ENCODE data around the gene PPP2R5C. TPM values are rescaled to one million over a fixed set of nuclear protein-coding genes. Genes with fewer than 3 reads are reported as not detected.
"Not testable (repeated sequence)": the region's sequence is repeated elsewhere in the genome, so short reads cannot be mapped to it uniquely, and the experiment has no call there.

The PPP2R5C gene
- total RNA-seq, 1 donor from 2014 or later, result 71.5 TPM

DNA sequence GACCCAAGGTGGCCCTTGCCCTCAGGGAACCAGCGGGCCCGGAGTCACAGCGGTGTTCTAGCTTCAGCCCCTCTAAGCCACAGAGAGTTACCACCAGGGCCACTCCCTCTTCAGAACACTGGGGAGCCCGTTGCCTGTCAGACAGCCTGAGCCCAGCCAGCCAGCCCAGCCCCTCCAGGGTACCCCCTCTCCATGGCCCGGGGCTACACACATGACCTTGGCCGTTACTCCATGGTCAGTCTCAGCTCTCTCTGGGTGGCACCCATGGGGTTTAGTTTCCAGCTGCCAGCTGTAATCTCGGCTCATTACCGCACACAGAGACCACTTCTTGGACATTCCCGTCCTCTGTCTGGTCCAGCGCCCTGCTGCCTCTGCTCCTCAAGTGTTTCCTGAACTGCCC is 35.0 kb downstream of the PPP2R5C start:
- Mint-ChIP-seq H3K27me3 (ENCODE audit: unreplicated experiment) (peaks cover 2% of the 10 kb centered on the region), H3K27ac (ENCODE audit: unreplicated experiment) (no peak overlapping the region), H3K4me3 (ENCODE audit: unreplicated experiment) (no peak overlapping the region), H3K4me1 (ENCODE audit: unreplicated experiment) (no peaks in the 10 kb centered on the region), H3K9me3 (ENCODE audit: unreplicated experiment) (no peaks in the 10 kb centered on the region), H3K36me3 (ENCODE audit: low read depth, unreplicated experiment) (peaks cover 4% of the 10 kb centered on the region)
- TF ChIP-seq, protein P1, sequence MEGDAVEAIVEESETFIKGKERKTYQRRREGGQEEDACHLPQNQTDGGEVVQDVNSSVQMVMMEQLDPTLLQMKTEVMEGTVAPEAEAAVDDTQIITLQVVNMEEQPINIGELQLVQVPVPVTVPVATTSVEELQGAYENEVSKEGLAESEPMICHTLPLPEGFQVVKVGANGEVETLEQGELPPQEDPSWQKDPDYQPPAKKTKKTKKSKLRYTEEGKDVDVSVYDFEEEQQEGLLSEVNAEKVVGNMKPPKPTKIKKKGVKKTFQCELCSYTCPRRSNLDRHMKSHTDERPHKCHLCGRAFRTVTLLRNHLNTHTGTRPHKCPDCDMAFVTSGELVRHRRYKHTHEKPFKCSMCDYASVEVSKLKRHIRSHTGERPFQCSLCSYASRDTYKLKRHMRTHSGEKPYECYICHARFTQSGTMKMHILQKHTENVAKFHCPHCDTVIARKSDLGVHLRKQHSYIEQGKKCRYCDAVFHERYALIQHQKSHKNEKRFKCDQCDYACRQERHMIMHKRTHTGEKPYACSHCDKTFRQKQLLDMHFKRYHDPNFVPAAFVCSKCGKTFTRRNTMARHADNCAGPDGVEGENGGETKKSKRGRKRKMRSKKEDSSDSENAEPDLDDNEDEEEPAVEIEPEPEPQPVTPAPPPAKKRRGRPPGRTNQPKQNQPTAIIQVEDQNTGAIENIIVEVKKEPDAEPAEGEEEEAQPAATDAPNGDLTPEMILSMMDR (IDR thresholded peaks at IDR 0.05; ENCODE audit: unreplicated experiment), result no peak
- no peak for DNase-seq (ENCODE audit: low spot score)

DNA sequence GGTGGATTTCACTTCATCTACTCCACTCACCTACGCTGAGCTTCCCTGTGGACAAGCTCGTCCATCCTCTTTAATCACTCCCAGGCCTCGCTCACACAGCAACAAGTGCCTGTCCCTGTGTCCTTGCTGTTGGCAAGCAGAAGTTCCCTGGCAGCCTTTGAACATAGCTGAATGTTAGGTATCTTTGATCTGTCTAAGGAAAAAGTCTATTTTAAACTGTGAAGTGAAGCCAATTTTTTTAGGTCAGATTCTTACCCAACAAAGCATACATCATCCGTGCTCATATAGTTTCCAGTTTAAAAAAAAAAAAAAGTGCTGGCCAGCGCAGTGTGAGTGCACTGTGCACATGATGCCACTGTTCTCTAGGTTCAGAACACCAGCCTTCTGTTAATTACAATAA is 36.3 kb downstream of the PPP2R5C start:
- Mint-ChIP-seq H3K27me3 (ENCODE audit: unreplicated experiment) (peaks cover 2% of the 10 kb centered on the region), H3K9me3 (ENCODE audit: unreplicated experiment) (no peaks in the 10 kb centered on the region), H3K4me1 (ENCODE audit: unreplicated experiment) (no peaks in the 10 kb centered on the region), H3K36me3 (ENCODE audit: low read depth, unreplicated experiment) (peaks cover 4% of the 10 kb centered on the region), H3K27ac (ENCODE audit: unreplicated experiment) (no peak overlapping the region), H3K4me3 (ENCODE audit: unreplicated experiment) (no peak overlapping the region)
- TF ChIP-seq, protein P1 (IDR thresholded peaks at IDR 0.05; ENCODE audit: unreplicated experiment), result no peak
- DNase-seq (ENCODE audit: low spot score), result no peak

DNA sequence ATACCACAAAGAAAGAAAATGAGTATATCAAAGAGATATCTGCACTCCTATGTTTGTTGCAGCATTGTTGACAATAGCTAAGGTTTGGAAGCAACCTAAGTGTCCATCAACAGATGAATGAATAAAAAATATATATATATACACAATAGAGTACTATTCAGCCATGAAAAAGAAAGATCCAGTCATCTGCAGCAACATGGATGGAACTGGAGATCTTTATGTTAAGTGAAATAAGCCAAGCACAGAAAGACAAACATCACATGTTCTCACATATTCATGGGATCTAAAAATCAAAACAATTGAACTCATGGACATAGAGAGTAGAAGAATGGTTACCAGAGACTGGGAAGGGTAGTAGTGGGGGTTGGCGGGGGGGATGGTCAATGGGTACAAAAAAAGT is 42.9 kb downstream of the PPP2R5C start:
- not testable (repeated sequence) for H3K27ac Mint-ChIP-seq (ENCODE audit: unreplicated experiment); H3K36me3 Mint-ChIP-seq (ENCODE audit: low read depth, unreplicated experiment); H3K4me1 Mint-ChIP-seq (ENCODE audit: unreplicated experiment); DNase-seq (ENCODE audit: low spot score); H3K27me3 Mint-ChIP-seq (ENCODE audit: unreplicated experiment); H3K9me3 Mint-ChIP-seq (ENCODE audit: unreplicated experiment); H3K4me3 Mint-ChIP-seq (ENCODE audit: unreplicated experiment)

DNA sequence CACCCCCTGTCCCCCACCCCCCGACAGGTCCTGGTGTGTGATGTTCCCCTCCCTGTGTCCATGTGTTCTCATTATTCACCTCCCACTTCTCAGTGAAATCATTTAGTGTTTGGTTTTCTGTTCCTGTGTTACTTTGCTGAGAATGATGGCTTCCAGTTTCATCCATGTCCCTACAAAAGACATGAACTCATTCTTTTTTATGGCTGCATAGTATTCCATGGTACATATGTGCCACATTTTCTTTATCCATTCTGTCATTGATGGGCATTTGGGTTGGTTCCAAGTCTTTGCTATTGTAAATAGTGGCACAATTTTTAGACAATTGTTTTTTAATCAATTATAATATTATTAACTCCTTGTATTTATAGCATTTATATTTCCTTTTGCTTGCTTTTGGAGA is 44.7 kb downstream of the PPP2R5C start:
- peaks cover 15% of the 10 kb centered on the region for H3K4me1 Mint-ChIP-seq (ENCODE audit: unreplicated experiment)
- not testable (repeated sequence) for H3K9me3 Mint-ChIP-seq (ENCODE audit: unreplicated experiment); H3K27me3 Mint-ChIP-seq (ENCODE audit: unreplicated experiment); H3K36me3 Mint-ChIP-seq (ENCODE audit: low read depth, unreplicated experiment); H3K27ac Mint-ChIP-seq (ENCODE audit: unreplicated experiment); DNase-seq (ENCODE audit: low spot score); H3K4me3 Mint-ChIP-seq (ENCODE audit: unreplicated experiment)

DNA sequence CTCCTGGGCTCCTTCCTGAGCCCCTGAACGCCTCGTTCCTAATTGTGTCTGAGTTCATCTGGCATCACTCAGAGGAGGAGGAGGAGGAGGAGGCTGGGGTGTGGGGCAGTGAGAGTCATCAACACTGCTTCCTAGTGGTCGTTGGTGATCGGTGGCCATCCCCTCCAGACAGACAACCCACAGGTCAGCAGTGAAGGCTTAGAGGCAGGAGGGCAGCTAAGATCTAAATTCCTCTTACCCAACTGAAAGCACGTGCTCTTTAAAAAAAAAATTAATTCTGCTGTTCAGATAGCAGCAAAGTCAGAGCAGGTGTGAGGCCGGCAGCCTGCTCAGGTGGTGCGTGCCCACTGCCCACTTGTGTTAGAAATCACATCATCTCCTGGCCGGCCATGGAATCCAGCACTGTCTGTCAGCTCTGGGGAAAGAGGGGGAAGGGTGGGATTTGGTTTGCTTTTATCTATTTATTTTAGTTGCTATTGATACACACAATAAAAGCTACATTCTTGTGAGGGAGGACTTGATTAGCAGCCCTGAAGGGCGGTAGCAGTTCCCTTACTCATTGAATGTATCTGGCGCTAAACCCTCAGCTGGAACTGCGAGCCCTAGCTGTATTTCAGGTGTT is 46.6 kb downstream of the PPP2R5C start:
- DNase-seq (ENCODE audit: low spot score), result peak; percentile 15
- H3K4me3 Mint-ChIP-seq (ENCODE audit: unreplicated experiment), result no peak overlapping the region
- H3K4me1 Mint-ChIP-seq (ENCODE audit: unreplicated experiment), result peaks cover 20% of the 10 kb centered on the region
- no peaks in the 10 kb centered on the region for H3K9me3 Mint-ChIP-seq (ENCODE audit: unreplicated experiment)
- TF ChIP-seq, protein P1 (IDR thresholded peaks at IDR 0.05; ENCODE audit: unreplicated experiment), result no peak
- H3K27ac Mint-ChIP-seq (ENCODE audit: unreplicated experiment), result peak overlapping the region; percentile 80
- peaks cover 3% of the 10 kb centered on the region for H3K27me3 Mint-ChIP-seq (ENCODE audit: unreplicated experiment)
- no peaks in the 10 kb centered on the region for H3K36me3 Mint-ChIP-seq (ENCODE audit: low read depth, unreplicated experiment)

DNA sequence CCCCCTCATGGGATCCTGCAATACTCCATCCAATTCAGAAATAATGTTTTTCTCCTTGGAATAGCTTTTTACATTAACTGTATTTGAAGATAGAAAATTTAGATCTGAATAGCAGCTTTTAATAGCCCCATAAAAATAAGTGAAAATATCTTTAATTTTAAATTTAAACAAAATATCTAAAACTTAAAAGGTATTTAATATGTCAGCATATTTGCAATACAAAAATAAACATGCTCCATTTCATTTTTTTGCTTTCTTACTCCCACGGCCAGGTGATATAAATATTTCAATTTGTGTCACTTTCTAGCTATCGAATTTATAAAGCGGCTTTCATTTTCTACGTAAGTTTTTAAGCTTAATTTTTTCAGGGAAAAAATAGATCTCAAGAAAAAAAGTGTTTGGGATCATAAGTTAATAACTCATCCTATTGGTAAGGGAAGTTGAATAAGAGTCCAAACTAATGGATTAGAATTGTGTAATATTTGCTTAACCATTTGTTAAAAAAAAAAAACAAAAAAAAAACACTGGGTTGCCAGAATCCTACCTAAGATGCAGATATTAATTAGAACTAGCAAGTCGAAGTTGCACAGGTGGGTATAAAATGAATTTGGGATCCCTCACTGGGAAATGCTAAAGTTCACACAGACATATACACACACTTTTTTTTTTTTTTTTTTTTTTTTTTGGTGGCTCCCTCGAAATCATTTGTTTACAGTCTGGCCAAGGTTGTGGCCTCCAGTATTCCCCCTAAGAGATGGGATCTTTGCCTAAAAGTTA is 47.6 kb downstream of the PPP2R5C start:
- peaks cover 3% of the 10 kb centered on the region for H3K27me3 Mint-ChIP-seq (ENCODE audit: unreplicated experiment)
- H3K27ac Mint-ChIP-seq (ENCODE audit: unreplicated experiment), result peak overlapping the region; percentile 100
- no peaks in the 10 kb centered on the region for H3K9me3 Mint-ChIP-seq (ENCODE audit: unreplicated experiment)
- TF ChIP-seq, protein P1 (IDR thresholded peaks at IDR 0.05; ENCODE audit: unreplicated experiment), result no peak
- peak overlapping the region; percentile 98 for H3K4me3 Mint-ChIP-seq (ENCODE audit: unreplicated experiment)
- H3K36me3 Mint-ChIP-seq (ENCODE audit: low read depth, unreplicated experiment), result no peaks in the 10 kb centered on the region
- peaks cover 20% of the 10 kb centered on the region for H3K4me1 Mint-ChIP-seq (ENCODE audit: unreplicated experiment)
- no peak for DNase-seq (ENCODE audit: low spot score)
